Suprapubic skin (tissue), 4 donors: Measurements from ENCODE around the gene NEGR1.

Experiments used
- EP300 ChIP-seq: sonication (generic); formaldehyde crosslinking; IDR thresholded peaks from one replicate; pipeline ENCODE4 v1.6.1; 2017; ENCODE audit warnings: antibody characterized with exemption
- POLR2A ChIP-seq, 2 donors: fragments of 450-650 bp; IDR thresholded peaks; one replicate each; pipeline ENCODE4 v1.6.1; 2017; ENCODE audit warnings: antibody characterized with exemption in 2 of 2, mild to moderate bottlenecking in 2 of 2, moderate library complexity in 2 of 2
- POLR2AphosphoS5 ChIP-seq, 3 donors: sonication (generic); formaldehyde crosslinking; IDR thresholded peaks; one replicate each; pipeline ENCODE4 v1.6.1; 2017; ENCODE audit warnings: antibody characterized with exemption in 3 of 3
- TF ChIP-seq, protein P1 (sequence below), 2 donors: fragments of 200-600 bp in 1 of 2; fragments of 450-650 bp in 1 of 2; sonication (generic) in 1 of 2; IDR thresholded peaks; one replicate each; pipeline ENCODE4 v1.5.1; 2016 to 2019; ENCODE audit warnings: antibody characterized with exemption in 2 of 2, mild to moderate bottlenecking in 1 of 2, moderate library complexity in 1 of 2

DNA sequence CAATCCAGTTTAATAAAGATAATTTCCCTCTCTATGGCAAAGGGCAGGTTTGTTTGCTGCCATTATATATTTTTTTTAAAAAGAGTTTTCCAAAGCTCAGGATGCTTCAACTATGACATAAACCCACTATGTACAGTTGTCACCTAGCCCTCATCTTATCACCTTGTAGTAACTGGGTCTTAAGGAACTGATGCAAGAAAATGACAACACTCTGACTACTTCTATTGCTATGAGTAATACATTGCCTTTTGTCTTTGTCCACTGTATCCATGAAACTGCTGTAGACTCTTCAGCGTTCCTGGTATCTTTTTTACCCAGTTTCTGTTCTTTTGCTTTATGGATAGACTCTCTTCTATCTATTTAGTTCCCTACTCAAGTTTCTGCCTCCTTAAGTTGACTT is 586.5 kb downstream of the NEGR1 start:
- TF ChIP-seq, protein P1, sequence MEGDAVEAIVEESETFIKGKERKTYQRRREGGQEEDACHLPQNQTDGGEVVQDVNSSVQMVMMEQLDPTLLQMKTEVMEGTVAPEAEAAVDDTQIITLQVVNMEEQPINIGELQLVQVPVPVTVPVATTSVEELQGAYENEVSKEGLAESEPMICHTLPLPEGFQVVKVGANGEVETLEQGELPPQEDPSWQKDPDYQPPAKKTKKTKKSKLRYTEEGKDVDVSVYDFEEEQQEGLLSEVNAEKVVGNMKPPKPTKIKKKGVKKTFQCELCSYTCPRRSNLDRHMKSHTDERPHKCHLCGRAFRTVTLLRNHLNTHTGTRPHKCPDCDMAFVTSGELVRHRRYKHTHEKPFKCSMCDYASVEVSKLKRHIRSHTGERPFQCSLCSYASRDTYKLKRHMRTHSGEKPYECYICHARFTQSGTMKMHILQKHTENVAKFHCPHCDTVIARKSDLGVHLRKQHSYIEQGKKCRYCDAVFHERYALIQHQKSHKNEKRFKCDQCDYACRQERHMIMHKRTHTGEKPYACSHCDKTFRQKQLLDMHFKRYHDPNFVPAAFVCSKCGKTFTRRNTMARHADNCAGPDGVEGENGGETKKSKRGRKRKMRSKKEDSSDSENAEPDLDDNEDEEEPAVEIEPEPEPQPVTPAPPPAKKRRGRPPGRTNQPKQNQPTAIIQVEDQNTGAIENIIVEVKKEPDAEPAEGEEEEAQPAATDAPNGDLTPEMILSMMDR (IDR thresholded peaks at IDR 0.05), result no peak
- TF ChIP-seq EP300 (no peak), POLR2A (IDR thresholded peaks at IDR 0.05) (no peak), POLR2AphosphoS5 (IDR thresholded peaks at IDR 0.05) (no peak)
